SU-DHL-6 (cell line): Measurements from ENCODE around the gene MCM8.

Experiments used
- CTCF ChIP-seq: fragments of 200-600 bp; sonication (generic); IDR thresholded peaks from one replicate; pipeline ENCODE4 v1.5.1; 2017; ENCODE audit warnings: antibody characterized with exemption, mild to moderate bottlenecking, low read length, moderate library complexity; ENCODE audit not compliant: insufficient read depth, poor library complexity, severe bottlenecking
- EZH2phosphoT487 ChIP-seq: fragments of 200-600 bp; sonication (generic), shearing (Covaris generic); conservative IDR thresholded peaks from 2 replicates; pipeline ENCODE4 v1.6.1; 2018; ENCODE audit warnings: mild to moderate bottlenecking, antibody characterized with exemption, low read length, moderate library complexity, mixed read lengths

- TF ChIP-seq CTCF (no peak), EZH2phosphoT487 (no peak)
Observed at GRCh38 chr20:6044115-6044514, 93.7 kb downstream of the MCM8 start.
